ENCODE data around the gene MCCC1. TPM values are rescaled to one million over a fixed set of nuclear protein-coding genes. Genes with fewer than 3 reads are reported as not detected.

Gene MCCC1
- total RNA-seq, 1 donor from 2014 or later, result 17.9 TPM

DNA sequence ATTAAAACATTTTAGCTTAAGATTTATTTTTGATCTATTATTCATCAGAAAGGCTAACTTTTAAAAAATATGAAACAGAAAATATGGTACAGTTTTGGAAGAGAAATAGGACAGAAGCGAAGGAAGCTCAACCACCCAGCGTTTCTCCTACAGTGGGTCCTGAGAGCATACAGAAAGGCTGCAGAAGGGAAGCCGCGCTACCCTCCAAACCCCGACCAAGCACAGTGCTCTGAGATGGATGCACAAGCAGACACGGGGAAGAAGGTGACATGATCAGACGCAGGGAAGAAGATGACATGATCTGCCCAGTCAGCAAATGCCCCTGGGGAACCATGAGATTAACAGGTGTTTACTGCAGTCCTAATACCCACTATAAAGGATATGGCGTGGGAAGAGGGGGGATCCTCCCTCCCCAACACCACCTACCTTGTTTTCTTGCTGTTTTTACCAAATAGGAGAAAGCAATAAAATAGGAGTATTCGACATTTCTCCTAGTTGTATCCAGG is 133.4 kb downstream of the MCCC1 start:
- TF ChIP-seq CTCF (IDR thresholded peaks at IDR 0.05; ENCODE audit: partially characterized antibody, unreplicated experiment), result no peak
- no peak overlapping the region for H3K27ac Mint-ChIP-seq (ENCODE audit: unreplicated experiment)

More for the DNA sequence above, 133.4 kb downstream of the MCCC1 start:
- Mint-ChIP-seq H3K4me1 (ENCODE audit: low read depth, unreplicated experiment) (no peaks in the 10 kb centered on the region), H3K27me3 (ENCODE audit: unreplicated experiment) (no peaks in the 10 kb centered on the region), H3K9me3 (ENCODE audit: unreplicated experiment) (no peaks in the 10 kb centered on the region), H3K36me3 (ENCODE audit: unreplicated experiment) (no peaks in the 10 kb centered on the region), H3K4me3 (ENCODE audit: unreplicated experiment) (no peak overlapping the region)
- no peak for DNase-seq

Other genes with a start within 250 kb of the MCCC1 start
- 31.2 TPM for gene DCUN1D1, start 119.0 kb downstream of the MCCC1 start, total RNA-seq (ENCODE audit: unreplicated experiment)
- 1.4 TPM for gene LAMP3, start 63.2 kb upstream of the MCCC1 start, total RNA-seq (ENCODE audit: unreplicated experiment)
- 2.9 TPM for gene B3GNT5, start 153.8 kb upstream of the MCCC1 start, total RNA-seq (ENCODE audit: unreplicated experiment)